ENCODE results near the gene NDUFB2. TPM values are rescaled to one million over a fixed set of nuclear protein-coding genes. Genes with fewer than 3 reads are reported as not detected.

Gene NDUFB2
- total RNA-seq, 1 experiment from 2014 or later = 296 TPM

GRCh38 chr7:140683657-140684056 is 12.9 kb upstream of the NDUFB2 start:
- H3K9ac ChIP-seq (ENCODE audit: low read length) = no peak overlapping the region
- ATAC-seq (no peak), DNase-seq (no peak)
- no peaks in the 10 kb centered on the region for H3K9me2 ChIP-seq (replicated peaks; ENCODE audit: low read length)
- no TSS peak for BruUV-seq (replicated peaks)
- H3K79me2 ChIP-seq (ENCODE audit: low read length) = no peaks in the 10 kb centered on the region
- POLR2A ChIA-PET (ENCODE audit: unreplicated experiment) = no interaction called here
- TF ChIP-seq EZH2 (IDR thresholded peaks at IDR 0.05; ENCODE audit: low read length, unreplicated experiment) (no peak), CTCF (conservative IDR thresholded peaks at IDR 0.05; ENCODE audit: low read depth, low read length) (no peak), EZH2phosphoT487 (IDR thresholded peaks at IDR 0.05; ENCODE audit: borderline replicate concordance, low read length) (no peak)
- H3K4me2 ChIP-seq (ENCODE audit: low read length) = no peak overlapping the region
- CTCF ChIA-PET = no interaction called here
- no peaks in the 10 kb centered on the region for H3K27me3 ChIP-seq (ENCODE audit: low read length)
- H3K27ac ChIP-seq (ENCODE audit: low read length) = no peak overlapping the region
- H3K4me1 ChIP-seq (ENCODE audit: insufficient read depth, low read length) = no peaks in the 10 kb centered on the region
- no peaks in the 10 kb centered on the region for H3F3A ChIP-seq (ENCODE audit: low read length, unreplicated experiment)
- H2AFZ ChIP-seq (ENCODE audit: low read length) = no peak overlapping the region
- no peaks in the 10 kb centered on the region; the same call in 1 of the 2 replicates for H3K36me3 ChIP-seq (ENCODE audit: low read depth, low read length)
- intact Hi-C loops (cut with micrococcal nuclease) = no loop called here
- no peak overlapping the region for H3K4me3 ChIP-seq (ENCODE audit: low read length)
- no peaks in the 10 kb centered on the region for H3K9me3 ChIP-seq (ENCODE audit: low read length)
- H4K20me1 ChIP-seq (ENCODE audit: low read length) = no peaks in the 10 kb centered on the region

- Histone ChIP-seq H3K4me2 (ENCODE audit: low read length) (no peak overlapping the region), H2AFZ (ENCODE audit: low read length) (no peak overlapping the region), H3F3A (ENCODE audit: low read length, unreplicated experiment) (no peaks in the 10 kb centered on the region), H3K27ac (ENCODE audit: low read length) (no peak overlapping the region), H3K36me3 (ENCODE audit: low read depth, low read length) (no peaks in the 10 kb centered on the region; the same call in 1 of the 2 replicates), H3K9me2 (replicated peaks; ENCODE audit: low read length) (no peaks in the 10 kb centered on the region), H3K27me3 (ENCODE audit: low read length) (no peaks in the 10 kb centered on the region), H3K4me1 (ENCODE audit: insufficient read depth, low read length) (no peaks in the 10 kb centered on the region), H3K9me3 (ENCODE audit: low read length) (no peaks in the 10 kb centered on the region), H3K9ac (ENCODE audit: low read length) (no peak overlapping the region), H4K20me1 (ENCODE audit: low read length) (no peaks in the 10 kb centered on the region), H3K79me2 (ENCODE audit: low read length) (no peaks in the 10 kb centered on the region), H3K4me3 (ENCODE audit: low read length) (no peak overlapping the region)
- BruUV-seq (replicated peaks) = no TSS peak
- DNase-seq (no peak), ATAC-seq (no peak)
- intact Hi-C loops (cut with micrococcal nuclease) = no loop called here
- CTCF ChIA-PET = no interaction called here
- TF ChIP-seq EZH2phosphoT487 (IDR thresholded peaks at IDR 0.05; ENCODE audit: borderline replicate concordance, low read length) (no peak), CTCF (conservative IDR thresholded peaks at IDR 0.05; ENCODE audit: low read depth, low read length) (no peak), EZH2 (IDR thresholded peaks at IDR 0.05; ENCODE audit: low read length, unreplicated experiment) (no peak)
- POLR2A ChIA-PET (ENCODE audit: unreplicated experiment) = no interaction called here
Measured at GRCh38 chr7:140684066-140684950, 12.2 kb upstream of the NDUFB2 start.

- Histone ChIP-seq H3K9me2 (replicated peaks; ENCODE audit: low read length) (no peaks in the 10 kb centered on the region), H2AFZ (ENCODE audit: low read length) (no peak overlapping the region), H3K27ac (ENCODE audit: low read length) (no peak overlapping the region), H3K79me2 (ENCODE audit: low read length) (no peaks in the 10 kb centered on the region), H3K4me2 (ENCODE audit: low read length) (no peak overlapping the region), H3F3A (ENCODE audit: low read length, unreplicated experiment) (no peaks in the 10 kb centered on the region), H3K36me3 (ENCODE audit: low read depth, low read length) (no peaks in the 10 kb centered on the region; the same call in 1 of the 2 replicates), H3K4me3 (ENCODE audit: low read length) (no peak overlapping the region), H3K9ac (ENCODE audit: low read length) (no peak overlapping the region), H3K27me3 (ENCODE audit: low read length) (no peaks in the 10 kb centered on the region), H4K20me1 (ENCODE audit: low read length) (no peaks in the 10 kb centered on the region), H3K9me3 (ENCODE audit: low read length) (no peaks in the 10 kb centered on the region), H3K4me1 (ENCODE audit: insufficient read depth, low read length) (no peaks in the 10 kb centered on the region)
- ATAC-seq (no peak), DNase-seq (no peak)
- ChIA-PET POLR2A (ENCODE audit: unreplicated experiment) (no interaction called here), CTCF (no interaction called here)
- no peak for TF ChIP-seq CTCF (conservative IDR thresholded peaks at IDR 0.05; ENCODE audit: low read depth, low read length)
- TF ChIP-seq EZH2 (IDR thresholded peaks at IDR 0.05; ENCODE audit: low read length, unreplicated experiment) = no peak
- no peak for TF ChIP-seq EZH2phosphoT487 (IDR thresholded peaks at IDR 0.05; ENCODE audit: borderline replicate concordance, low read length)
- intact Hi-C loops (cut with micrococcal nuclease) = no loop called here
- no TSS peak for BruUV-seq (replicated peaks)
Measured at GRCh38 chr7:140685407-140686087, 11.0 kb upstream of the NDUFB2 start.
